OCI-LY7 (cell line): ENCODE results near the gene MLF1. TPM values are rescaled to one million over a fixed set of nuclear protein-coding genes. Genes with fewer than 3 reads are reported as not detected.

Source experiments
- BruUV-seq: library from RNA; stranded (reverse); fragments of 400-500 nt; replicated peaks from 2 replicates; lab custom pipeline; 2021; lab: Mats Ljungman, UMichigan
- CTCF ChIA-PET: fragments of 300-600 bp; sonication (Branson Sonifier 250); formaldehyde crosslinking; loops from one replicate; lab custom pipeline; 2022; ENCODE audit warnings: antibody characterized with exemption; ENCODE audit not compliant: unreplicated experiment; lab: Charles Lee
- POLR2A ChIA-PET: fragments of 300-600 bp; sonication (Branson Sonifier 250); formaldehyde crosslinking; loops from one replicate; lab custom pipeline; 2022; ENCODE audit warnings: antibody characterized with exemption; lab: Charles Lee
- DNase-seq: peaks from one replicate; pipeline ENCODE4 v3.0.0-alpha.2; 2015; ENCODE audit warnings: low spot score
- H2AFZ ChIP-seq: fragments of 200-600 bp; sonication (generic), shearing (Covaris generic); 2 replicates; pipeline ENCODE4 v1.6.1; 2014; ENCODE audit warnings: mild to moderate bottlenecking, antibody characterized with exemption, low read length, moderate library complexity
- H3K27ac ChIP-seq: fragments of 200-600 bp; sonication (generic); 2 replicates; pipeline ENCODE4 v1.5.1; 2014; ENCODE audit warnings: mixed run types, low read depth, mild to moderate bottlenecking, moderate library complexity, low read length, inconsistent platforms; ENCODE audit not compliant: poor library complexity, severe bottlenecking
- H3K36me3 ChIP-seq: fragments of 200-600 bp; sonication (generic); 2 replicates; pipeline ENCODE4 v1.6.1; 2014; ENCODE audit warnings: mild to moderate bottlenecking, antibody characterized with exemption, low read length, moderate library complexity, mixed read lengths; ENCODE audit not compliant: insufficient read depth
- H3K4me1 ChIP-seq: fragments of 200-600 bp; sonication (generic); 2 replicates; pipeline ENCODE4 v1.5.1; 2014; ENCODE audit warnings: mild to moderate bottlenecking, low read length; ENCODE audit not compliant: insufficient read depth, poor library complexity, severe bottlenecking
- H3K4me2 ChIP-seq: fragments of 200-600 bp; sonication (generic); 2 replicates; pipeline ENCODE4 v1.6.1; 2014; ENCODE audit warnings: mild to moderate bottlenecking, low read length
- H3K4me3 ChIP-seq: fragments of 200-600 bp; sonication (generic); 2 replicates; pipeline ENCODE4 v1.5.1; 2014; ENCODE audit warnings: mild to moderate bottlenecking, low read depth, low read length; ENCODE audit not compliant: poor library complexity, severe bottlenecking
- H3K79me2 ChIP-seq: fragments of 200-600 bp; sonication (generic); 2 replicates; pipeline ENCODE4 v1.6.1; 2016; ENCODE audit warnings: low read depth, mild to moderate bottlenecking, low read length, moderate library complexity, mixed read lengths; ENCODE audit not compliant: insufficient read depth
- H3K9me2 ChIP-seq: fragments of 200-600 bp; sonication (generic); 2 replicates; pipeline ENCODE4 v1.6.1; 2016; ENCODE audit warnings: mild to moderate bottlenecking, low read length, mixed read lengths; ENCODE audit not compliant: insufficient read depth
- H3K9me3 ChIP-seq: fragments of 200-600 bp; sonication (generic); 2 replicates; pipeline ENCODE4 v1.6.1; 2014; ENCODE audit warnings: mild to moderate bottlenecking, mixed run types, low read length, mixed read lengths
- H4K20me1 ChIP-seq: fragments of 200-600 bp; sonication (generic); 2 replicates; pipeline ENCODE4 v1.6.1; 2014; ENCODE audit warnings: mild to moderate bottlenecking, antibody characterized with exemption, low read length, moderate library complexity, mixed read lengths; ENCODE audit not compliant: insufficient read depth
- CTCF ChIP-seq: fragments of 200-600 bp; sonication (generic); conservative IDR thresholded peaks from 2 replicates; pipeline ENCODE4 v1.5.1; 2014; ENCODE audit warnings: mild to moderate bottlenecking, antibody characterized with exemption, low read length, moderate library complexity, mixed read lengths
- EZH2phosphoT487 ChIP-seq: fragments of 200-600 bp; sonication (generic); IDR thresholded peaks from 2 replicates; pipeline ENCODE4 v1.6.1; 2018; ENCODE audit warnings: low read depth, borderline replicate concordance, mild to moderate bottlenecking, mixed run types, antibody characterized with exemption, low read length, moderate library complexity, mixed read lengths
- intact Hi-C: fragments of 100-400 bp; cut with micrococcal nuclease; formaldehyde crosslinking; loops from one replicate; pipeline ENCODE4 v1.10.0; 2022; ENCODE audit not compliant: unreplicated experiment
- total RNA-seq, 2 experiments: library from RNA; depleted of rRNA in 1 of 2; stranded (reverse); fragments of >200 nt in 1 of 2; shearing (Covaris generic) in 1 of 2; gene quantifications; 2 replicates each; pipeline ENCODE4 v1.2.3, GENCODE V29; 2014 to 2022

Gene MLF1
- total RNA-seq, 2 experiments from 2014 or later: not detected

- no peak for TF ChIP-seq CTCF
- no peak for TF ChIP-seq EZH2phosphoT487
Observed at GRCh38 chr3:158642005-158642404, 71.0 kb downstream of the MLF1 start.

GRCh38 chr3:158642474-158643210 is 71.6 kb downstream of the MLF1 start:
- Histone ChIP-seq H2AFZ (no peak overlapping the region), H3K4me2 (no peak overlapping the region), H3K4me1 (peaks cover 13% of the 10 kb centered on the region), H3K4me3 (no peak overlapping the region), H3K27ac (no peak overlapping the region), H3K9me2 (no peaks in the 10 kb centered on the region), H3K36me3 (peaks cover 19% of the 10 kb centered on the region), H4K20me1 (no peaks in the 10 kb centered on the region), H3K9me3 (no peaks in the 10 kb centered on the region), H3K79me2 (peaks cover 31% of the 10 kb centered on the region)
- intact Hi-C loops: loop anchor here (5.0 kb wide), 1 partner anchor 535 kb away; the partner anchor contains the start of gene SHOX2
- BruUV-seq: no TSS peak
- no peak for TF ChIP-seq CTCF
- TF ChIP-seq EZH2phosphoT487: no peak
- no peak for DNase-seq
- ChIA-PET CTCF (no interaction called here), POLR2A (interaction anchor here (1.1 kb wide), 1 partner anchor 7 kb away, joined by 4 read pairs; no protein-coding TSS in a partner anchor)

More at GRCh38 chr3:158642005-158642404, 71.0 kb downstream of the MLF1 start:
- POLR2A ChIA-PET: interaction anchor here (0.6 to 1.1 kb wide), 2 partner anchors 8 to 1776 kb away, joined by 3 to 4 read pairs; no protein-coding TSS in a partner anchor
- intact Hi-C loops: loop anchor here (5.0 kb wide), 1 partner anchor 535 kb away; the partner anchor contains the start of gene SHOX2
- Histone ChIP-seq H3K27ac (no peak overlapping the region), H3K4me2 (no peak overlapping the region), H3K9me2 (no peaks in the 10 kb centered on the region), H3K79me2 (peaks cover 25% of the 10 kb centered on the region), H3K4me1 (peaks cover 13% of the 10 kb centered on the region), H3K4me3 (no peak overlapping the region), H4K20me1 (no peaks in the 10 kb centered on the region), H2AFZ (no peak overlapping the region), H3K36me3 (peaks cover 13% of the 10 kb centered on the region; the same call in 1 of the 2 replicates), H3K9me3 (no peaks in the 10 kb centered on the region)
- DNase-seq: no peak
- no TSS peak for BruUV-seq
- CTCF ChIA-PET: no interaction called here
